GM12878 (cell line): ENCODE measurements around the gene CMYA5. TPM values are rescaled to one million over a fixed set of nuclear protein-coding genes. Genes with fewer than 3 reads are reported as not detected.

Experiments
- ATAC-seq: fragments of 200-7000 bp; cut with Tn5 transposase; 3 replicates; pipeline ENCODE4 v1.9.1; 2020; ENCODE audit warnings: mild to moderate bottlenecking, moderate library complexity
- BruUV-seq: library from RNA; stranded (reverse); fragments of 400-500 nt; replicated peaks from 2 replicates; lab custom pipeline; 2021; lab: Mats Ljungman, UMichigan
- CTCF ChIA-PET: fragments of 300-600 bp; sonication (Branson Sonifier 250); formaldehyde crosslinking; extraction: SDS; loops from one replicate; lab custom pipeline; 2021; ENCODE audit warnings: inconsistent platforms; lab: Yijun Ruan, JAX
- POLR2A ChIA-PET: fragments of 350-600 bp; formaldehyde crosslinking; extraction: SDS; loops from one replicate; lab custom pipeline; 2021; ENCODE audit warnings: inconsistent platforms; lab: Charles Lee
- RAD21 ChIA-PET: fragments of 300-600 bp; sonication (Branson Sonifier 250); formaldehyde crosslinking; loops from one replicate; lab custom pipeline; 2023; ENCODE audit warnings: antibody characterized with exemption; ENCODE audit not compliant: unreplicated experiment; lab: Charles Lee
- SMC1A ChIA-PET: fragments of 300-600 bp; sonication (Branson Sonifier 250); formaldehyde crosslinking; loops from one replicate; lab custom pipeline; 2023; ENCODE audit not compliant: unreplicated experiment, uncharacterized antibody; lab: Charles Lee
- DNase-seq: peaks from one replicate; pipeline ENCODE4 v3.0.0-alpha.2; 2011; ENCODE audit warnings: low read depth, low spot score
- FAIRE-seq: peaks from 3 replicates; lab custom pipeline; 2011; peaks lifted over from hg19 to GRCh38; lab: Jason Lieb, UNC
- H2AFZ ChIP-seq: 2 replicates; pipeline ENCODE4 v1.6.0; 2011; ENCODE audit warnings: low read depth, low read length, control low read depth; ENCODE audit not compliant: control insufficient read depth
- H3K27ac ChIP-seq: 2 replicates; pipeline ENCODE4 v1.5.1; 2011; ENCODE audit warnings: control low read depth; ENCODE audit not compliant: control insufficient read depth, insufficient read depth
- H3K27me3 ChIP-seq, 2 experiments: replicated peaks in 1 of 2; 2 replicates each; pipeline versions ENCODE4 v1.6.0 to v1.6.1; 2011; ENCODE audit warnings: low read length in 1 of 2; ENCODE audit not compliant: control insufficient read depth in 2 of 2, insufficient read depth in 2 of 2
- H3K36me3 ChIP-seq, 2 experiments: 2 replicates each; pipeline ENCODE4 v1.5.1; 2011; ENCODE audit warnings: low read length in 1 of 2; ENCODE audit not compliant: control insufficient read depth in 2 of 2, insufficient read depth in 2 of 2
- H3K4me1 ChIP-seq: 2 replicates; pipeline ENCODE4 v1.6.1; 2011; ENCODE audit warnings: mild to moderate bottlenecking, low read length, moderate library complexity, mixed read lengths; ENCODE audit not compliant: control insufficient read depth, insufficient read depth
- H3K4me2 ChIP-seq: 2 replicates; pipeline ENCODE4 v1.6.0; 2011; ENCODE audit warnings: control low read depth; ENCODE audit not compliant: control insufficient read depth, insufficient read depth
- H3K4me3 ChIP-seq: fragments of 200-600 bp; sonication (generic); 2 replicates; pipeline ENCODE4 v1.5.1; 2016
- H3K79me2 ChIP-seq: 2 replicates; pipeline ENCODE4 v1.6.0; 2011; ENCODE audit warnings: low read length; ENCODE audit not compliant: control insufficient read depth, insufficient read depth
- H3K9ac ChIP-seq: 2 replicates; pipeline ENCODE4 v1.8.0; 2011; ENCODE audit warnings: low read length, control low read depth, mixed read lengths; ENCODE audit not compliant: control insufficient read depth, insufficient read depth
- H3K9me3 ChIP-seq: replicated peaks from 3 replicates; pipeline ENCODE4 v1.5.1; 2011; ENCODE audit warnings: mild to moderate bottlenecking, low read length; ENCODE audit not compliant: control insufficient read depth, insufficient read depth
- H4K20me1 ChIP-seq: 2 replicates; pipeline ENCODE4 v1.6.0; 2011; ENCODE audit not compliant: control insufficient read depth, insufficient read depth
- CHD2 ChIP-seq: IDR thresholded peaks from 2 replicates; pipeline ENCODE4 v1.6.1; 2011; ENCODE audit warnings: low read depth, low read length, improper control_type of control experiment, borderline replicate concordance
- EED ChIP-seq: sonication (generic); IDR thresholded peaks from 2 replicates; pipeline ENCODE4 v1.6.1; 2016; ENCODE audit warnings: antibody characterized with exemption, low read depth
- NRF1 ChIP-seq: conservative IDR thresholded peaks from 2 replicates; pipeline ENCODE4 v1.6.1; 2011; ENCODE audit warnings: mild to moderate bottlenecking, low read depth, low read length, improper control_type of control experiment
- SKIL ChIP-seq: fragments of 450-650 bp; IDR thresholded peaks from 2 replicates; pipeline ENCODE4 v1.6.1; 2017; ENCODE audit warnings: mild to moderate bottlenecking, low read depth, inconsistent platforms; ENCODE audit not compliant: poor library complexity, severe bottlenecking
- STAT1 ChIP-seq: fragments of 450-650 bp; conservative IDR thresholded peaks from 2 replicates; pipeline ENCODE4 v1.6.1; 2014; ENCODE audit warnings: antibody characterized with exemption, mild to moderate bottlenecking
- SUPT20H ChIP-seq: IDR thresholded peaks from 2 replicates; pipeline ENCODE4 v1.6.1; 2011; ENCODE audit warnings: low read depth, mild to moderate bottlenecking, low read length, moderate library complexity, borderline replicate concordance; ENCODE audit not compliant: control insufficient read depth
- WGBS: methylation state at CpG from one replicate; pipeline ENCODE4 v1.1.6; 2016; ENCODE audit warnings: low lambda C conversion rate; ENCODE audit not compliant: insufficient replicate concordance, insufficient coverage; ENCODE audit errors: missing lambda C conversion rate; 5-methylcytosine and 5-hydroxymethylcytosine counted together
- in situ Hi-C: fragments of 300-500 bp; cut with MboI; formaldehyde crosslinking; loops from 9 replicates; pipeline ENCODE4 v1.14.3; 2018; ENCODE audit warnings: mixed read lengths
- intact Hi-C: fragments of 100-400 bp; cut with micrococcal nuclease; formaldehyde crosslinking; loops from one replicate; pipeline ENCODE4 v1.14.2; 2022; ENCODE audit not compliant: unreplicated experiment
- polyA plus RNA-seq, 11 experiments: library from polyadenylated mRNA; depleted of rRNA in 4 of 11; unstranded in 6 of 11; stranded (reverse) in 5 of 11; fragments of >200 nt; fragmentation: Nextera tagmentation in 4 of 11; fragmentation: Illumina TruSeq in 1 of 11; extraction: Ambion mirVana in 4 of 11; extraction: Trizol in 1 of 11; gene quantifications; 1 replicate in 1 of 11; 2 replicates in 10 of 11; pipeline versions ENCODE4 v1.2.1 to v1.2.3, GENCODE V29; 2011 to 2016; ENCODE audit warnings: inconsistent platforms in 2 of 11, missing spikeins in 2 of 11, low read depth in 1 of 11
- total RNA-seq, 4 experiments: library from RNA; depleted of rRNA in 3 of 4; stranded (reverse); fragments of >200 nt in 3 of 4; fragmentation: Illumina TruSeq in 1 of 4; extraction: Trizol in 1 of 4; gene quantifications; 2 replicates each; pipeline versions ENCODE4 v1.2.1 to v1.2.3, GENCODE V29; 2013 to 2021
- TF ChIP-seq, protein P1 (sequence below): fragments of 450-650 bp; IDR thresholded peaks from 2 replicates; pipeline ENCODE4 v1.6.1; 2017; ENCODE audit warnings: antibody characterized with exemption, mild to moderate bottlenecking, moderate library complexity
- TF ChIP-seq, protein P2 (sequence below): fragments of 450-650 bp; IDR thresholded peaks from 2 replicates; pipeline ENCODE4 v1.6.1; 2017; ENCODE audit warnings: mild to moderate bottlenecking, moderate library complexity
- TF ChIP-seq, protein P3 (sequence below): fragments of 450-650 bp; IDR thresholded peaks from 2 replicates; pipeline ENCODE4 v1.6.1; 2017; ENCODE audit warnings: mild to moderate bottlenecking

Gene CMYA5
- total and polyA plus RNA-seq, 10 of the 15 experiments (the other 5 are each of a cell fraction or from before 2014, with no cell fraction given), result 0.01 to 0.34 (median 0.16) TPM; not detected in 1

GRCh38 chr5:79736528-79737514 is 47.2 kb downstream of the CMYA5 start:
- no peak for DNase-seq
- FAIRE-seq, result no peak
- H3K27ac ChIP-seq, result no peak overlapping the region
- no peak for ATAC-seq
- no peaks in the 10 kb centered on the region for H3K79me2 ChIP-seq
- H3K27me3 ChIP-seq, result peaks cover 0 to 5% of the 10 kb centered on the region in 2 experiments; a peak in 1 of 4 replicates
- no TSS peak for BruUV-seq
- H3K4me3 ChIP-seq, result no peak overlapping the region
- ChIA-PET RAD21 (no interaction called here), CTCF (no interaction called here), POLR2A (no interaction called here), SMC1A (interaction anchor here (2.1 kb wide), 1 partner anchor 15 kb away, joined by 4 read pairs; no protein-coding TSS in a partner anchor)
- H4K20me1 ChIP-seq, result no peaks in the 10 kb centered on the region
- no peaks in the 10 kb centered on the region for H3K4me1 ChIP-seq
- in situ Hi-C loops (no loop called here), intact Hi-C loops (no loop called here)
- WGBS, result 40% methylated on average over 14 of the region's 14 CpGs
- H3K4me2 ChIP-seq, result no peak overlapping the region
- no peak overlapping the region for H3K9ac ChIP-seq
- no peak overlapping the region for H2AFZ ChIP-seq
- H3K9me3 ChIP-seq, result no peaks in the 10 kb centered on the region
- no peaks in the 10 kb centered on the region for H3K36me3 ChIP-seq
- no peak for TF ChIP-seq SUPT20H
- TF ChIP-seq, protein P1, sequence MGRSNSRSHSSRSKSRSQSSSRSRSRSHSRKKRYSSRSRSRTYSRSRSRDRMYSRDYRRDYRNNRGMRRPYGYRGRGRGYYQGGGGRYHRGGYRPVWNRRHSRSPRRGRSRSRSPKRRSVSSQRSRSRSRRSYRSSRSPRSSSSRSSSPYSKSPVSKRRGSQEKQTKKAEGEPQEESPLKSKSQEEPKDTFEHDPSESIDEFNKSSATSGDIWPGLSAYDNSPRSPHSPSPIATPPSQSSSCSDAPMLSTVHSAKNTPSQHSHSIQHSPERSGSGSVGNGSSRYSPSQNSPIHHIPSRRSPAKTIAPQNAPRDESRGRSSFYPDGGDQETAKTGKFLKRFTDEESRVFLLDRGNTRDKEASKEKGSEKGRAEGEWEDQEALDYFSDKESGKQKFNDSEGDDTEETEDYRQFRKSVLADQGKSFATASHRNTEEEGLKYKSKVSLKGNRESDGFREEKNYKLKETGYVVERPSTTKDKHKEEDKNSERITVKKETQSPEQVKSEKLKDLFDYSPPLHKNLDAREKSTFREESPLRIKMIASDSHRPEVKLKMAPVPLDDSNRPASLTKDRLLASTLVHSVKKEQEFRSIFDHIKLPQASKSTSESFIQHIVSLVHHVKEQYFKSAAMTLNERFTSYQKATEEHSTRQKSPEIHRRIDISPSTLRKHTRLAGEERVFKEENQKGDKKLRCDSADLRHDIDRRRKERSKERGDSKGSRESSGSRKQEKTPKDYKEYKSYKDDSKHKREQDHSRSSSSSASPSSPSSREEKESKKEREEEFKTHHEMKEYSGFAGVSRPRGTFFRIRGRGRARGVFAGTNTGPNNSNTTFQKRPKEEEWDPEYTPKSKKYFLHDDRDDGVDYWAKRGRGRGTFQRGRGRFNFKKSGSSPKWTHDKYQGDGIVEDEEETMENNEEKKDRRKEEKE, result no peak
- TF ChIP-seq, protein P2, sequence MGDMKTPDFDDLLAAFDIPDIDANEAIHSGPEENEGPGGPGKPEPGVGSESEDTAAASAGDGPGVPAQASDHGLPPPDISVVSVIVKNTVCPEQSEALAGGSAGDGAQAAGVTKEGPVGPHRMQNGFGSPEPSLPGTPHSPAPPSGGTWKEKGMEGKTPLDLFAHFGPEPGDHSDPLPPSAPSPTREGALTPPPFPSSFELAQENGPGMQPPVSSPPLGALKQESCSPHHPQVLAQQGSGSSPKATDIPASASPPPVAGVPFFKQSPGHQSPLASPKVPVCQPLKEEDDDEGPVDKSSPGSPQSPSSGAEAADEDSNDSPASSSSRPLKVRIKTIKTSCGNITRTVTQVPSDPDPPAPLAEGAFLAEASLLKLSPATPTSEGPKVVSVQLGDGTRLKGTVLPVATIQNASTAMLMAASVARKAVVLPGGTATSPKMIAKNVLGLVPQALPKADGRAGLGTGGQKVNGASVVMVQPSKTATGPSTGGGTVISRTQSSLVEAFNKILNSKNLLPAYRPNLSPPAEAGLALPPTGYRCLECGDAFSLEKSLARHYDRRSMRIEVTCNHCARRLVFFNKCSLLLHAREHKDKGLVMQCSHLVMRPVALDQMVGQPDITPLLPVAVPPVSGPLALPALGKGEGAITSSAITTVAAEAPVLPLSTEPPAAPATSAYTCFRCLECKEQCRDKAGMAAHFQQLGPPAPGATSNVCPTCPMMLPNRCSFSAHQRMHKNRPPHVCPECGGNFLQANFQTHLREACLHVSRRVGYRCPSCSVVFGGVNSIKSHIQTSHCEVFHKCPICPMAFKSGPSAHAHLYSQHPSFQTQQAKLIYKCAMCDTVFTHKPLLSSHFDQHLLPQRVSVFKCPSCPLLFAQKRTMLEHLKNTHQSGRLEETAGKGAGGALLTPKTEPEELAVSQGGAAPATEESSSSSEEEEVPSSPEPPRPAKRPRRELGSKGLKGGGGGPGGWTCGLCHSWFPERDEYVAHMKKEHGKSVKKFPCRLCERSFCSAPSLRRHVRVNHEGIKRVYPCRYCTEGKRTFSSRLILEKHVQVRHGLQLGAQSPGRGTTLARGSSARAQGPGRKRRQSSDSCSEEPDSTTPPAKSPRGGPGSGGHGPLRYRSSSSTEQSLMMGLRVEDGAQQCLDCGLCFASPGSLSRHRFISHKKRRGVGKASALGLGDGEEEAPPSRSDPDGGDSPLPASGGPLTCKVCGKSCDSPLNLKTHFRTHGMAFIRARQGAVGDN, result no peak
- TF ChIP-seq, protein P3, sequence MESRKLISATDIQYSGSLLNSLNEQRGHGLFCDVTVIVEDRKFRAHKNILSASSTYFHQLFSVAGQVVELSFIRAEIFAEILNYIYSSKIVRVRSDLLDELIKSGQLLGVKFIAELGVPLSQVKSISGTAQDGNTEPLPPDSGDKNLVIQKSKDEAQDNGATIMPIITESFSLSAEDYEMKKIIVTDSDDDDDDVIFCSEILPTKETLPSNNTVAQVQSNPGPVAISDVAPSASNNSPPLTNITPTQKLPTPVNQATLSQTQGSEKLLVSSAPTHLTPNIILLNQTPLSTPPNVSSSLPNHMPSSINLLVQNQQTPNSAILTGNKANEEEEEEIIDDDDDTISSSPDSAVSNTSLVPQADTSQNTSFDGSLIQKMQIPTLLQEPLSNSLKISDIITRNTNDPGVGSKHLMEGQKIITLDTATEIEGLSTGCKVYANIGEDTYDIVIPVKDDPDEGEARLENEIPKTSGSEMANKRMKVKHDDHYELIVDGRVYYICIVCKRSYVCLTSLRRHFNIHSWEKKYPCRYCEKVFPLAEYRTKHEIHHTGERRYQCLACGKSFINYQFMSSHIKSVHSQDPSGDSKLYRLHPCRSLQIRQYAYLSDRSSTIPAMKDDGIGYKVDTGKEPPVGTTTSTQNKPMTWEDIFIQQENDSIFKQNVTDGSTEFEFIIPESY, result no peak
- TF ChIP-seq STAT1, result no peak
- TF ChIP-seq SKIL, result no peak
- TF ChIP-seq CHD2, result no peak
- TF ChIP-seq NRF1, result no peak
- no peak for TF ChIP-seq EED
